ENCODE data around the gene CEP20. TPM values are rescaled to one million over a fixed set of nuclear protein-coding genes. Genes with fewer than 3 reads are reported as not detected.

Gene CEP20
- total RNA-seq, 1 experiment from 2014 or later = 36.9 TPM

DNA sequence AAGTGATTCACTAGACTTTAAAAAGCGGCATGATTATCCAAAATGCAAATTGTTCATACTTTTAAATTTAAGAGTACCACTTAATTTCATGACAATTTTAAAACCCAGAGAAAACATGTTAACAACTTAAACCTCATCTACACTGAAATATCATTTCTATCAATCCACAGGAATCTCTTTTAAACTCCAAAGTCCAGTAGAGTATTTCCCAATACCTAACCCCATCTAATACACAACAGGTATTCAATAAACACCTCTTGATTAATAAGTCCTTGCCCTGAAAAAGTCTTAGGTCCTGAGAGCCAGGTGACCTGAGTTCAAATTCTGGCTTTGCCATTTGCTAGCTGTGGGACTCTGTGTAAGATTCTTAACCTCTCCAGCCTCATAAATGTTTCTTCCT is 14.7 kb downstream of the CEP20 start:
- Mint-ChIP-seq H3K27ac (peak overlapping the region in 1 of 3 experiments; percentile 34; a peak in 1 of 7 replicates), H3K9me3 (no peaks in the 10 kb centered on the region), H3K4me3 (no peak overlapping the region), H3K4me1 (0 out of 4 replicates have a peak, but pooled peaks cover 0 to 2% of the 10 kb centered on the region in 2 experiments), H3K27me3 (ENCODE audit: low read depth) (no peaks in the 10 kb centered on the region), H3K36me3 (ENCODE audit: insufficient read depth in 1 of 3, low read depth in 3 of 3) (peaks cover 7 to 57% (median 48%) of the 10 kb centered on the region in 3 experiments; a peak in 6 of 7 replicates)
- Histone ChIP-seq H3K4me2 (ENCODE audit: insufficient read depth, insufficient read length, low read length) (no peak overlapping the region), H3K18ac (ENCODE audit: insufficient read length, low read depth, low read length) (no peak overlapping the region), H3K4ac (ENCODE audit: low read depth, low read length) (no peak overlapping the region), H2BK12ac (ENCODE audit: insufficient read length, low read depth, low read length) (no peak overlapping the region), H3K23me2 (ENCODE audit: insufficient read length, low read depth, low read length, poor library complexity, severe bottlenecking) (no peaks in the 10 kb centered on the region), H2BK15ac (ENCODE audit: low read depth, low read length) (no peak overlapping the region), H3K27ac (ENCODE audit: insufficient read length, low read depth, low read length) (no peak overlapping the region), H4K8ac (replicated peaks; ENCODE audit: insufficient read length, low read depth, low read length) (no peak overlapping the region), H2BK5ac (ENCODE audit: insufficient read length, low read length) (no peak overlapping the region), H3K14ac (ENCODE audit: insufficient read depth, low read length) (no peak overlapping the region), H2AK5ac (ENCODE audit: insufficient read length, low read length) (no peak overlapping the region), H4K5ac (ENCODE audit: insufficient read length, low read depth, low read length) (no peak overlapping the region), H3K56ac (ENCODE audit: insufficient read length, low read depth, low read length) (no peak overlapping the region), H3K23ac (ENCODE audit: insufficient read length, low read depth, low read length) (no peak overlapping the region), H3K9me3 (ENCODE audit: control insufficient read depth, low read depth, low read length) (no peaks in the 10 kb centered on the region), H2BK120ac (ENCODE audit: low read depth, low read length, poor library complexity, severe bottlenecking) (no peak overlapping the region), H2BK20ac (ENCODE audit: low read depth, low read length, poor library complexity, severe bottlenecking) (no peak overlapping the region), H3K79me1 (ENCODE audit: insufficient read depth, low read depth, low read length, poor library complexity, severe bottlenecking) (no peaks in the 10 kb centered on the region), H3K9ac (ENCODE audit: extremely low read depth, insufficient read length, low read length) (no peak overlapping the region), H4K91ac (ENCODE audit: insufficient read length, low read depth, low read length) (no peak overlapping the region), H3K79me2 (ENCODE audit: insufficient read depth, low read length) (no peaks in the 10 kb centered on the region), H3K27me3 (ENCODE audit: insufficient read depth, low read length) (no peaks in the 10 kb centered on the region), H4K20me1 (ENCODE audit: control insufficient read depth, insufficient read depth, insufficient read length) (no peaks in the 10 kb centered on the region), H2AFZ (ENCODE audit: low read length) (no peak overlapping the region), H3K4me1 (ENCODE audit: insufficient read depth, low read length) (no peaks in the 10 kb centered on the region), H3T11ph (ENCODE audit: low read length) (no peak overlapping the region)
- no peak for DNase-seq
- TF ChIP-seq CTCF (conservative IDR thresholded peaks at IDR 0.05) = no peak
- no CpG with 5 or more reads among the region's 1 CpG for WGBS (ENCODE audit: extremely low coverage, insufficient read length, low lambda C conversion rate)
